Stomach (tissue), 9 donors: Measurements from ENCODE around the gene CHRND. TPM values are rescaled to one million over a fixed set of nuclear protein-coding genes. Genes with fewer than 3 reads are reported as not detected.

Experiments
- DNase-seq, 2 donors: peaks; one replicate each; pipeline versions ENCODE4 v3.0.0 to v3.0.0-alpha.2; 2013 to 2019
- H3K27ac ChIP-seq, 5 donors: fragments of 200-600 bp in 4 of 5; sonication (generic) in 4 of 5; one replicate each; pipeline ENCODE4 v1.5.1; 2013 to 2019; ENCODE audit warnings: mild to moderate bottlenecking in 1 of 5, moderate library complexity in 1 of 5
- H3K27me3 ChIP-seq, 3 donors: fragments of 200-600 bp; sonication (generic); one replicate each; pipeline ENCODE4 v1.5.1; 2017 to 2019; ENCODE audit warnings: mixed run types in 1 of 3
- H3K36me3 ChIP-seq, 4 donors: fragments of 200-600 bp; sonication (generic); 1 replicate in 3 of 4; 2 replicates in 1 of 4; pipeline ENCODE4 v1.5.1; 2016 to 2019
- H3K4me1 ChIP-seq, 4 donors: fragments of 200-600 bp; sonication (generic); one replicate each; pipeline ENCODE4 v1.5.1; 2016 to 2019
- H3K4me3 ChIP-seq, 4 donors: fragments of 200-600 bp; sonication (generic) in 3 of 4; one replicate each; pipeline ENCODE4 v1.5.1; 2016 to 2019; ENCODE audit warnings: mild to moderate bottlenecking in 1 of 4
- H3K9me3 ChIP-seq, 4 donors: fragments of 200-600 bp; sonication (generic); one replicate each; pipeline ENCODE4 v1.5.1; 2016 to 2019
- EP300 ChIP-seq: sonication (generic); formaldehyde crosslinking; IDR thresholded peaks from one replicate; pipeline ENCODE4 v1.6.1; 2017; ENCODE audit warnings: antibody characterized with exemption
- POLR2A ChIP-seq, 4 donors: fragments of 450-650 bp; IDR thresholded peaks; one replicate each; pipeline ENCODE4 v1.6.1; 2016; ENCODE audit warnings: antibody characterized with exemption in 4 of 4, control low read depth in 2 of 4, mild to moderate bottlenecking in 1 of 4, moderate library complexity in 1 of 4
- POLR2AphosphoS5 ChIP-seq, 3 donors: sonication (generic); formaldehyde crosslinking; IDR thresholded peaks; one replicate each; pipeline ENCODE4 v1.6.1; 2016; ENCODE audit warnings: antibody characterized with exemption in 3 of 3
- WGBS, 5 donors: extraction: QIAGEN DNeasy Blood & Tissue Kit in 3 of 5; methylation state at CpG; one replicate each; pipeline versions ENCODE4 v1.1.5 to v1.1.7; 2013 to 2018; 5-methylcytosine and 5-hydroxymethylcytosine counted together
- intact Hi-C: fragments of 100-400 bp; cut with DNase I; formaldehyde crosslinking; loops from one replicate; pipeline ENCODE4 v1.15.1; 2023; ENCODE audit warnings: low total_unique reads
- polyA plus RNA-seq, 3 donors: library from polyadenylated mRNA; stranded (reverse); fragments of 200-250 nt; gene quantifications; one replicate each; pipeline ENCODE4 v1.2.3, GENCODE V29; 2013
- total RNA-seq, 5 donors: library from RNA; depleted of rRNA; stranded (reverse); fragments of >200 nt; gene quantifications; one replicate each; pipeline versions ENCODE4 v1.1.0 to v1.2.3, GENCODE V29; 2014 to 2016
- TF ChIP-seq, protein P1 (sequence below), 7 experiments: fragments of 450-650 bp in 4 of 7; fragments of 200-600 bp in 3 of 7; sonication (generic) in 3 of 7; IDR thresholded peaks; one replicate each; pipeline ENCODE4 v1.5.1; 2016 to 2019; ENCODE audit warnings: antibody characterized with exemption in 7 of 7, control low read depth in 2 of 7, mild to moderate bottlenecking in 1 of 7
- donor health status: healthy with polysubstance abuse.
- donor health status: Bipolar disorder and iron deficiency.
- donor health status: healthy.

Gene CHRND
- total and polyA plus RNA-seq, 8 donors: not detected

- H3K36me3 ChIP-seq: no peaks in the 10 kb centered on the region
- H3K4me3 ChIP-seq: no peak overlapping the region
- 69 to 79% (median 72%) methylated on average over 5 of the region's 5 CpGs for WGBS, 5 donors
- H3K4me1 ChIP-seq: no peaks in the 10 kb centered on the region
- no peak for DNase-seq
- intact Hi-C loops: no loop called here
- H3K27me3 ChIP-seq: peaks cover 0 to 39% (median 0%) of the 10 kb centered on the region in 3 donors
- no peak for TF ChIP-seq EP300
- TF ChIP-seq POLR2A (IDR thresholded peaks at IDR 0.05): no peak
- no peak for TF ChIP-seq POLR2AphosphoS5 (IDR thresholded peaks at IDR 0.05)
- TF ChIP-seq, protein P1, sequence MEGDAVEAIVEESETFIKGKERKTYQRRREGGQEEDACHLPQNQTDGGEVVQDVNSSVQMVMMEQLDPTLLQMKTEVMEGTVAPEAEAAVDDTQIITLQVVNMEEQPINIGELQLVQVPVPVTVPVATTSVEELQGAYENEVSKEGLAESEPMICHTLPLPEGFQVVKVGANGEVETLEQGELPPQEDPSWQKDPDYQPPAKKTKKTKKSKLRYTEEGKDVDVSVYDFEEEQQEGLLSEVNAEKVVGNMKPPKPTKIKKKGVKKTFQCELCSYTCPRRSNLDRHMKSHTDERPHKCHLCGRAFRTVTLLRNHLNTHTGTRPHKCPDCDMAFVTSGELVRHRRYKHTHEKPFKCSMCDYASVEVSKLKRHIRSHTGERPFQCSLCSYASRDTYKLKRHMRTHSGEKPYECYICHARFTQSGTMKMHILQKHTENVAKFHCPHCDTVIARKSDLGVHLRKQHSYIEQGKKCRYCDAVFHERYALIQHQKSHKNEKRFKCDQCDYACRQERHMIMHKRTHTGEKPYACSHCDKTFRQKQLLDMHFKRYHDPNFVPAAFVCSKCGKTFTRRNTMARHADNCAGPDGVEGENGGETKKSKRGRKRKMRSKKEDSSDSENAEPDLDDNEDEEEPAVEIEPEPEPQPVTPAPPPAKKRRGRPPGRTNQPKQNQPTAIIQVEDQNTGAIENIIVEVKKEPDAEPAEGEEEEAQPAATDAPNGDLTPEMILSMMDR (IDR thresholded peaks at IDR 0.05): no peak
- no peak overlapping the region for H3K27ac ChIP-seq
- no peaks in the 10 kb centered on the region for H3K9me3 ChIP-seq
Measured at GRCh38 chr2:232513353-232513752, 12.6 kb upstream of the CHRND start.

GRCh38 chr2:232515639-232516038, 10.3 kb upstream of the CHRND start:
- TF ChIP-seq POLR2A (IDR thresholded peaks at IDR 0.05) (no peak), EP300 (no peak), POLR2AphosphoS5 (IDR thresholded peaks at IDR 0.05) (no peak)
- TF ChIP-seq, protein P1 (IDR thresholded peaks at IDR 0.05): no peak
- no peak overlapping the region for H3K4me3 ChIP-seq
- intact Hi-C loops: no loop called here
- peaks cover 0 to 59% (median 10%) of the 10 kb centered on the region in 3 donors for H3K27me3 ChIP-seq
- DNase-seq: no peak
- H3K4me1 ChIP-seq: no peaks in the 10 kb centered on the region
- H3K27ac ChIP-seq: no peak overlapping the region
- H3K36me3 ChIP-seq: no peaks in the 10 kb centered on the region
- 89 to 94% (median 91%) methylated on average over 7 of the region's 7 CpGs for WGBS, 5 donors
- H3K9me3 ChIP-seq: no peaks in the 10 kb centered on the region

GRCh38 chr2:232516551-232516950, 9.4 kb upstream of the CHRND start:
- no peak overlapping the region for H3K27ac ChIP-seq
- intact Hi-C loops: no loop called here
- 73 to 82% (median 75%) methylated on average over 3 of the region's 3 CpGs for WGBS, 5 donors

GRCh38 chr2:232518844-232519243, 7.1 kb upstream of the CHRND start:
- intact Hi-C loops: no loop called here

More at GRCh38 chr2:232516551-232516950, 9.4 kb upstream of the CHRND start:
- H3K9me3 ChIP-seq: no peaks in the 10 kb centered on the region
- TF ChIP-seq EP300 (no peak), POLR2A (IDR thresholded peaks at IDR 0.05) (no peak), POLR2AphosphoS5 (IDR thresholded peaks at IDR 0.05) (no peak)
- TF ChIP-seq, protein P1 (IDR thresholded peaks at IDR 0.05): no peak
- H3K36me3 ChIP-seq: no peaks in the 10 kb centered on the region
- DNase-seq: no peak
- peaks cover 0 to under 1% (median under 1%) of the 10 kb centered on the region in 4 donors for H3K4me1 ChIP-seq
- peaks cover 0 to 62% (median 18%) of the 10 kb centered on the region in 3 donors for H3K27me3 ChIP-seq
- H3K4me3 ChIP-seq: no peak overlapping the region

More at GRCh38 chr2:232518844-232519243, 7.1 kb upstream of the CHRND start:
- H3K4me3 ChIP-seq: no peak overlapping the region
- H3K27ac ChIP-seq: no peak overlapping the region
- no peaks in the 10 kb centered on the region for H3K36me3 ChIP-seq
- TF ChIP-seq POLR2AphosphoS5 (IDR thresholded peaks at IDR 0.05): no peak
- TF ChIP-seq POLR2A (IDR thresholded peaks at IDR 0.05): no peak
- TF ChIP-seq EP300: no peak
- TF ChIP-seq, protein P1 (IDR thresholded peaks at IDR 0.05): no peak
- WGBS, 5 donors: 65 to 78% (median 67%) methylated on average over 4 to 6 of the region's 6 CpGs
- H3K4me1 ChIP-seq: peaks cover 19 to 24% (median 22%) of the 10 kb centered on the region in 4 donors
- no peaks in the 10 kb centered on the region for H3K9me3 ChIP-seq
- H3K27me3 ChIP-seq: peaks cover 17 to 67% (median 41%) of the 10 kb centered on the region in 3 donors
- DNase-seq: no peak
